Measurements from ENCODE around the gene HOMEZ. TPM values are rescaled to one million over a fixed set of nuclear protein-coding genes. Genes with fewer than 3 reads are reported as not detected.

The HOMEZ gene
- total RNA-seq, 4 donors from 2014 or later = 3.5 to 13.6 (median 10.6) TPM

GRCh38 chr14:23297611-23298277 lies 11.8 kb upstream of the HOMEZ start:
- no peak for ATAC-seq (ENCODE audit: low FRiP score)
- DNase-seq (ENCODE audit: low spot score) = no peak
- TF ChIP-seq CTCF (IDR thresholded peaks at IDR 0.05) = no peak

- ATAC-seq (ENCODE audit: low FRiP score) (no peak), DNase-seq (ENCODE audit: low spot score) (no peak)
- no peak for TF ChIP-seq CTCF (IDR thresholded peaks at IDR 0.05)
Measured at GRCh38 chr14:23297096-23297495, 11.2 kb upstream of the HOMEZ start.

- DNase-seq (ENCODE audit: low spot score) = no peak
- no peak for ATAC-seq (ENCODE audit: low FRiP score)
- TF ChIP-seq CTCF (IDR thresholded peaks at IDR 0.05) = no peak
Measured at GRCh38 chr14:23296012-23296777, 10.3 kb upstream of the HOMEZ start.

- ATAC-seq (ENCODE audit: low FRiP score) = peak; percentile 69
- no peak for DNase-seq (ENCODE audit: low spot score)
- TF ChIP-seq CTCF (IDR thresholded peaks at IDR 0.05) = peak in 1 of 3 donors; percentile 5
Measured at GRCh38 chr14:23294734-23295561, 9.0 kb upstream of the HOMEZ start.

- ATAC-seq (ENCODE audit: low FRiP score) (no peak), DNase-seq (ENCODE audit: low spot score) (no peak)
- TF ChIP-seq CTCF (IDR thresholded peaks at IDR 0.05) = no peak
Measured at GRCh38 chr14:23286902-23287479, 1.1 kb upstream of the HOMEZ start.

- DNase-seq (ENCODE audit: low spot score) = no peak
- no peak for TF ChIP-seq CTCF (IDR thresholded peaks at IDR 0.05)
- peak; percentile 51 for ATAC-seq (ENCODE audit: low FRiP score)
Measured at GRCh38 chr14:23285530-23286019, 357 bp downstream of the HOMEZ start.

Measured in omental fat pad (tissue), 4 donors.